ENCODE measurements around the gene UBA52. TPM values are rescaled to one million over a fixed set of nuclear protein-coding genes. Genes with fewer than 3 reads are reported as not detected.
A peak's percentile ranks its signal among the peaks of the same experiment; 100 is the strongest.

UBA52 gene
- total RNA-seq, 3 donors from 2014 or later (not counting 1 experiment from before 2014, with no cell fraction given), result 1,016 to 1,271 (median 1,271) TPM

GRCh38 chr19:18551631-18552030 is 20.0 kb upstream of the UBA52 start:
- WGBS (ENCODE audit: insufficient coverage), result 83% methylated on average over 6 of the region's 6 CpGs
- Mint-ChIP-seq H3K9me3 (no peaks in the 10 kb centered on the region), H3K27ac (no peak overlapping the region), H3K4me3 (no peak overlapping the region), H3K4me1 (no peaks in the 10 kb centered on the region), H3K27me3 (ENCODE audit: low read depth in 2 of 2) (no peaks in the 10 kb centered on the region), H3K36me3 (no peaks in the 10 kb centered on the region)
- H3K27me3 ChIP-seq (ENCODE audit: control insufficient read depth, insufficient read depth, low read length), result no peaks in the 10 kb centered on the region
- no peaks in the 10 kb centered on the region for H3K36me3 ChIP-seq (ENCODE audit: control insufficient read depth, insufficient read depth, low read length)
- no peak for ATAC-seq
- DNase-seq, result no peak
- H3K27ac ChIP-seq (ENCODE audit: low read length), result no peak overlapping the region
- no peak for TF ChIP-seq CTCF (IDR thresholded peaks at IDR 0.05)
- intact Hi-C loops (cut with micrococcal nuclease), result no loop called here
- H3K4me1 ChIP-seq (ENCODE audit: control insufficient read depth, insufficient read depth, low read length), result no peaks in the 10 kb centered on the region
- H3K4me3 ChIP-seq (ENCODE audit: low read length), result no peak overlapping the region
- no peaks in the 10 kb centered on the region for H3K9me3 ChIP-seq (ENCODE audit: control insufficient read depth, insufficient read depth, low read length)

DNA sequence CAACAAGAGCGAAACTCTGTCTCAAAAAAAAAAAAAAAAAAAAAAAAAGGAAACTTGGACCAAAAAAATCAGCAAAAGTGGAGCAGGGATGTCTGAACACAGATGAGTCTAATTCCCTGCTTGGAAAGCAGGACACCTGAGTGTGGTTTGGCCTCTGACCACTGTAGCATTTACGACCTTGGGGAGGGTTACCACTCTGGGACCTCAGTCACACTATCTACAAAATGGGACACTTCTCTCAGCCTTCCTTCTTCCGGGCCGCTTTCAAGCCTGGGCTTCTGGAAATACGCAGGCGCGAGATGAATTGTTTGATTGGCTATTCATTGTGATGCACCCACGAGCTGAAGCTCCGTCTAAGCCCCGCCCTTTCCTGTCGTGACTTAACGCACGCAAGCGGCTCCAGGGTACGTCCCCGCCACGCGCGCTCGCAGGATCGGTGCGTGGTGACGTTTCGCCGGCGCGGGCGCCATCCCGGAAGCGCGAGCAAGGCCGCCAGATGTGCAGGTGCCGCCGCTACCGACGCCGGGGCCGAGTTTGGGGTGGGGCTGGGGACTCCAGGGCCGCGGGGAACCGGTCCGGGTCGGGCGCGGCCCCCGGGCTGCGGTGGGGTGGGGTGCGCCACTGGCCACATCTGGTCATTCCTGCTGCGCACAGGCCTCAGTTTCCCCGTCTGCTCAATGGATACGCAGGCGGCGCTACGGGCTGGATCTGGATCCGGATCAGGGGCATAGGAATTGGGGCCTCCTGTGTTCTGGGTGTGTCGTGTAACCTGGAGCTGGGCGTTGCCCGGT is 14.1 kb upstream of the UBA52 start, which contains the start of gene KXD1:
TSS of gene KXD1 (plus strand) at position 460 of the 791 bp plus-strand sequence. CDS start 4,187 bp downstream, outside the sequence.
- DNase-seq, result peak; percentile 95 to 100
- H3K27ac ChIP-seq (ENCODE audit: low read length), result peak within 1 kb of the TSS; percentile 98

DNA sequence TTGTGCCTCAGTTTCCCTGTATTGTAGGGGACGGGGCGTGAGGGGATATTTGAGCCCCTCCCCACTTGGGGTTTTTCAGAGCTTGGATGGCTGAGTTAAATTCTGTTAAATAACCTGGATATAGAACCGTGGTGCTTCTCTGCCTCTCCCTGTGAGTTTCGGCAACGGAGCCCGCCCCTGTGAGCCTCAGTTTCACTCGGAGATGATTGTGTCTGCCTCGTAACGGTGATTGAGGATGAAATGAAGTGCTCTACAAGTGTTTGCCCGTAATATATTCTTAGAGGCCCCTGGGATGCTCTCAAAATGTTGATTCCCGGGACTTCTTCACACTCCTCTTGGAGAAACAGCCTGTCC is 13.5 kb upstream of the UBA52 start:
- H3K36me3 Mint-ChIP-seq, result no peaks in the 10 kb centered on the region
- intact Hi-C loops (cut with micrococcal nuclease), result no loop called here
- Histone ChIP-seq H3K9me3 (ENCODE audit: control insufficient read depth, insufficient read depth, low read length) (no peaks in the 10 kb centered on the region), H3K27ac (ENCODE audit: low read length) (peak overlapping the region; percentile 98), H3K36me3 (ENCODE audit: control insufficient read depth, insufficient read depth, low read length) (peaks cover 11% of the 10 kb centered on the region), H3K4me1 (ENCODE audit: control insufficient read depth, insufficient read depth, low read length) (peaks cover 21% of the 10 kb centered on the region), H3K4me3 (ENCODE audit: low read length) (peak overlapping the region; percentile 94), H3K27me3 (ENCODE audit: control insufficient read depth, insufficient read depth, low read length) (no peaks in the 10 kb centered on the region)
- no peak for ATAC-seq
- 16% methylated on average over 11 of the region's 11 CpGs for WGBS (ENCODE audit: insufficient coverage)
- H3K4me3 Mint-ChIP-seq, result peak overlapping the region; percentile 88
- H3K4me1 Mint-ChIP-seq, result peaks cover 8 to 21% of the 10 kb centered on the region in 2 donors
- no peaks in the 10 kb centered on the region for H3K9me3 Mint-ChIP-seq
- DNase-seq, result peak in 1 of 2 donors; percentile 40
- TF ChIP-seq CTCF (IDR thresholded peaks at IDR 0.05), result no peak
- peak overlapping the region; percentile 83 to 91 for H3K27ac Mint-ChIP-seq
- H3K27me3 Mint-ChIP-seq (ENCODE audit: low read depth in 2 of 2), result no peaks in the 10 kb centered on the region

More for the DNA sequence above, 14.1 kb upstream of the UBA52 start, which contains the start of gene KXD1:
- peak; percentile 98 to 100 (median 98) for ATAC-seq
- WGBS (ENCODE audit: insufficient coverage), result 2% methylated on average over 58 of the region's 58 CpGs
- no peak for TF ChIP-seq CTCF (IDR thresholded peaks at IDR 0.05)
- Mint-ChIP-seq H3K36me3 (no peaks in the 10 kb centered on the region), H3K27ac (peak within 1 kb of the TSS; percentile 83 to 91), H3K27me3 (ENCODE audit: low read depth in 2 of 2) (no peaks in the 10 kb centered on the region), H3K4me3 (peak within 1 kb of the TSS; percentile 88), H3K4me1 (peaks cover 8 to 21% of the 10 kb centered on the region in 2 donors), H3K9me3 (no peaks in the 10 kb centered on the region)
- H3K4me1 ChIP-seq (ENCODE audit: control insufficient read depth, insufficient read depth, low read length), result peaks cover 21% of the 10 kb centered on the region
- peak within 1 kb of the TSS; percentile 94 for H3K4me3 ChIP-seq (ENCODE audit: low read length)
- no peaks in the 10 kb centered on the region for H3K27me3 ChIP-seq (ENCODE audit: control insufficient read depth, insufficient read depth, low read length)
- intact Hi-C loops (cut with micrococcal nuclease), result loop anchor here (1.0 kb wide), 3 partner anchors 14 to 35 kb away; partner anchors contain the start of genes ELL, FKBP8 and UBA52
- H3K36me3 ChIP-seq (ENCODE audit: control insufficient read depth, insufficient read depth, low read length), result peaks cover 6% of the 10 kb centered on the region
- H3K9me3 ChIP-seq (ENCODE audit: control insufficient read depth, insufficient read depth, low read length), result no peaks in the 10 kb centered on the region
